Prostate gland (tissue), 2 donors: ENCODE data around the gene SPAG9.
A peak's percentile ranks its signal among the peaks of the same experiment; 100 is the strongest.

Source experiments
- POLR2A ChIP-seq: fragments of 450-650 bp; IDR thresholded peaks from one replicate; pipeline ENCODE4 v1.6.1; 2016; ENCODE audit warnings: antibody characterized with exemption, mild to moderate bottlenecking
- POLR2AphosphoS5 ChIP-seq: sonication (generic); formaldehyde crosslinking; IDR thresholded peaks from one replicate; pipeline ENCODE4 v1.6.1; 2017; ENCODE audit warnings: antibody characterized with exemption
- TF ChIP-seq, protein P1 (sequence below), 4 experiments: fragments of 200-600 bp in 2 of 4; fragments of 450-650 bp in 2 of 4; sonication (generic) in 2 of 4; IDR thresholded peaks; 1 replicate in 3 of 4; 2 replicates in 1 of 4; pipeline ENCODE4 v1.5.1; 2016 to 2019; ENCODE audit warnings: antibody characterized with exemption in 4 of 4, mild to moderate bottlenecking in 2 of 4, moderate library complexity in 2 of 4

DNA sequence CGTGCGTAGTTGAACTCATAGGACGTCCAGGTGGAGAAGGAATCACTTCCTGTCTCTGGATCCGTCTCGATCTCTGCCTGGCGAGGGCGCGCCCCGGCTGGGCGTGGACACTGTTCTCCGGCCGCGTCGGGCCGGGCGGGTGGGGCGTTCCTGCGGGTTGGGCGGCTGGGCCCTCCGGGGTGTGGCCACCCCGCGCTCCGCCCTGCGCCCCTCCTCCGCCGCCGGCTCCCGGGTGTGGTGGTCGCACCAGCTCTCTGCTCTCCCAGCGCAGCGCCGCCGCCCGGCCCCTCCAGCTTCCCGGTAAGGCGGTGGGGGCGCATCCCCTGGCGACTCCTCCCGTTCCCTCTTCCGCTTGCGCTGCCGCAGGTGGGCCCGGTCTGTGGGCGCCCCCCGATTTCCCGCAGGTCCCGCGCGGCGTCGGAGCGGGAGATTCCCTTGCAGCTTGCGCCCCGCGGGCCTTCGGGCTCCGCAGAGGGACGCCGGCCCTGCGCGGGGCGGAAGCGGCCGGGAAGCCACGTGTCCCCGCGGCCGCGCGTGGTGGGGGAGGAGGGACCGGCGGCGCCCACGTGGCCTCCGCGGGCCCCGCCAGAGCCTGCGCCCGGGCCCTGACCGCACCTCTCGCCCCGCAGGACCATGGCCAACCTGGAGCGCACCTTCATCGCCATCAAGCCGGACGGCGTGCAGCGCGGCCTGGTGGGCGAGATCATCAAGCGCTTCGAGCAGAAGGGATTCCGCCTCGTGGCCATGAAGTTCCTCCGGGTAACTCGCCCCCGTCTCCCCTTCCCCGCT, 45.7 kb upstream of the SPAG9 start, which contains the start of gene NME2:
- TF ChIP-seq POLR2AphosphoS5 (peak; percentile 65), POLR2A (peak; percentile 69)
- TF ChIP-seq, protein P1, sequence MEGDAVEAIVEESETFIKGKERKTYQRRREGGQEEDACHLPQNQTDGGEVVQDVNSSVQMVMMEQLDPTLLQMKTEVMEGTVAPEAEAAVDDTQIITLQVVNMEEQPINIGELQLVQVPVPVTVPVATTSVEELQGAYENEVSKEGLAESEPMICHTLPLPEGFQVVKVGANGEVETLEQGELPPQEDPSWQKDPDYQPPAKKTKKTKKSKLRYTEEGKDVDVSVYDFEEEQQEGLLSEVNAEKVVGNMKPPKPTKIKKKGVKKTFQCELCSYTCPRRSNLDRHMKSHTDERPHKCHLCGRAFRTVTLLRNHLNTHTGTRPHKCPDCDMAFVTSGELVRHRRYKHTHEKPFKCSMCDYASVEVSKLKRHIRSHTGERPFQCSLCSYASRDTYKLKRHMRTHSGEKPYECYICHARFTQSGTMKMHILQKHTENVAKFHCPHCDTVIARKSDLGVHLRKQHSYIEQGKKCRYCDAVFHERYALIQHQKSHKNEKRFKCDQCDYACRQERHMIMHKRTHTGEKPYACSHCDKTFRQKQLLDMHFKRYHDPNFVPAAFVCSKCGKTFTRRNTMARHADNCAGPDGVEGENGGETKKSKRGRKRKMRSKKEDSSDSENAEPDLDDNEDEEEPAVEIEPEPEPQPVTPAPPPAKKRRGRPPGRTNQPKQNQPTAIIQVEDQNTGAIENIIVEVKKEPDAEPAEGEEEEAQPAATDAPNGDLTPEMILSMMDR (IDR thresholded peaks at IDR 0.05) = no peak
